Tibial nerve (tissue), 4 donors: Measurements from ENCODE around the gene ABLIM2. TPM values are rescaled to one million over a fixed set of nuclear protein-coding genes. Genes with fewer than 3 reads are reported as not detected.

ENCODE experiments used
- DNase-seq, 2 donors: peaks; one replicate each; pipeline ENCODE4 v3.0.0-alpha.2; 2019; ENCODE audit warnings: low spot score in 2 of 2
- H3K27ac ChIP-seq, 4 donors: fragments of 200-600 bp; sonication (generic) in 3 of 4; one replicate each; pipeline ENCODE4 v1.5.1; 2017 to 2019; ENCODE audit warnings: mild to moderate bottlenecking in 1 of 4
- H3K27me3 ChIP-seq, 2 donors: fragments of 200-600 bp; sonication (generic) in 1 of 2; one replicate each; pipeline versions ENCODE4 v1.5.1 to v1.6.0; 2017 to 2019
- H3K36me3 ChIP-seq, 3 donors: fragments of 200-600 bp; sonication (generic); one replicate each; pipeline ENCODE4 v1.5.1; 2018 to 2019
- H3K4me1 ChIP-seq, 4 donors: fragments of 200-600 bp; sonication (generic) in 3 of 4; one replicate each; pipeline ENCODE4 v1.5.1; 2017 to 2019
- H3K4me3 ChIP-seq, 4 donors: fragments of 200-600 bp; sonication (generic) in 3 of 4; one replicate each; pipeline ENCODE4 v1.5.1; 2017 to 2019; ENCODE audit warnings: mild to moderate bottlenecking in 1 of 4, moderate library complexity in 1 of 4
- H3K9me3 ChIP-seq, 4 donors: fragments of 200-600 bp; sonication (generic) in 3 of 4; one replicate each; pipeline ENCODE4 v1.5.1; 2017 to 2019
- CTCF ChIP-seq, 5 experiments: fragments of 200-600 bp in 3 of 5; fragments of 450-650 bp in 2 of 5; sonication (generic) in 3 of 5; IDR thresholded peaks; one replicate each; pipeline ENCODE4 v1.5.1; 2016 to 2019; ENCODE audit warnings: antibody characterized with exemption in 5 of 5, mild to moderate bottlenecking in 3 of 5, moderate library complexity in 2 of 5
- EP300 ChIP-seq, 2 donors: sonication (generic); formaldehyde crosslinking; IDR thresholded peaks; one replicate each; pipeline ENCODE4 v1.6.1; 2017; ENCODE audit warnings: antibody characterized with exemption in 2 of 2, mild to moderate bottlenecking in 1 of 2
- POLR2A ChIP-seq, 2 donors: fragments of 450-650 bp; IDR thresholded peaks; one replicate each; pipeline ENCODE4 v1.6.1; 2017; ENCODE audit warnings: antibody characterized with exemption in 2 of 2, mild to moderate bottlenecking in 2 of 2, moderate library complexity in 2 of 2
- WGBS, 2 donors: methylation state at CpG; one replicate each; pipeline ENCODE4 v1.1.5; 2018; 5-methylcytosine and 5-hydroxymethylcytosine counted together
- total RNA-seq, 4 donors: library from RNA; depleted of rRNA; stranded (reverse); fragments of >200 nt; gene quantifications; one replicate each; pipeline ENCODE4 v1.1.0, GENCODE V29; 2016

The ABLIM2 gene
- total RNA-seq, 4 donors from 2014 or later: 29.1 to 125 (median 41.7) TPM

GRCh38 chr4:8163026-8163425, 4.4 kb upstream of the ABLIM2 start:
- TF ChIP-seq POLR2A (IDR thresholded peaks at IDR 0.05) (no peak), EP300 (IDR thresholded peaks at IDR 0.05) (no peak), CTCF (IDR thresholded peaks at IDR 0.05) (no peak)
- peaks cover 0 to 4% of the 10 kb centered on the region in 2 donors for H3K27me3 ChIP-seq
- H3K4me1 ChIP-seq: peaks cover 0 to 23% (median 16%) of the 10 kb centered on the region in 4 donors
- H3K27ac ChIP-seq: no peak overlapping the region
- peaks cover 0 to 3% (median 0%) of the 10 kb centered on the region in 4 donors for H3K9me3 ChIP-seq
- 85 to 87% methylated on average over 4 to 5 of the region's 7 CpGs for WGBS, 2 donors
- H3K36me3 ChIP-seq: no peaks in the 10 kb centered on the region
- DNase-seq: no peak
- no peak overlapping the region for H3K4me3 ChIP-seq

- Histone ChIP-seq H3K4me3 (no peak overlapping the region), H3K9me3 (no peaks in the 10 kb centered on the region), H3K4me1 (peaks cover 0 to 27% (median 20%) of the 10 kb centered on the region in 4 donors), H3K27me3 (peaks cover 0 to 8% of the 10 kb centered on the region in 2 donors), H3K27ac (no peak overlapping the region), H3K36me3 (no peaks in the 10 kb centered on the region)
- 80 to 83% methylated on average over 8 of the region's 8 CpGs for WGBS, 2 donors
- TF ChIP-seq POLR2A (IDR thresholded peaks at IDR 0.05) (no peak), EP300 (IDR thresholded peaks at IDR 0.05) (no peak), CTCF (IDR thresholded peaks at IDR 0.05) (no peak)
- no peak for DNase-seq
Observed at GRCh38 chr4:8162625-8163024, 4.0 kb upstream of the ABLIM2 start.

GRCh38 chr4:8160572-8160971, 2.0 kb upstream of the ABLIM2 start:
- Histone ChIP-seq H3K4me1 (peaks cover 0 to 38% (median 22%) of the 10 kb centered on the region in 4 donors), H3K27me3 (peaks cover 0 to 16% of the 10 kb centered on the region in 2 donors), H3K4me3 (no peak overlapping the region), H3K36me3 (no peaks in the 10 kb centered on the region), H3K27ac (no peak overlapping the region), H3K9me3 (no peaks in the 10 kb centered on the region)
- TF ChIP-seq EP300 (IDR thresholded peaks at IDR 0.05) (no peak), CTCF (IDR thresholded peaks at IDR 0.05) (no peak), POLR2A (IDR thresholded peaks at IDR 0.05) (no peak)
- WGBS, 2 donors: 47 to 69% methylated on average over 3 of the region's 3 CpGs
- no peak for DNase-seq

- 81 to 89% methylated on average over 4 of the region's 4 CpGs for WGBS, 2 donors
- no peak overlapping the region for H3K4me3 ChIP-seq
- H3K27me3 ChIP-seq: peaks cover 0 to 16% of the 10 kb centered on the region in 2 donors
- no peak for TF ChIP-seq POLR2A (IDR thresholded peaks at IDR 0.05)
- TF ChIP-seq EP300 (IDR thresholded peaks at IDR 0.05): no peak
- no peak for TF ChIP-seq CTCF (IDR thresholded peaks at IDR 0.05)
- no peaks in the 10 kb centered on the region for H3K36me3 ChIP-seq
- DNase-seq: no peak
- no peak overlapping the region for H3K27ac ChIP-seq
- no peaks in the 10 kb centered on the region for H3K9me3 ChIP-seq
- H3K4me1 ChIP-seq: peaks cover 0 to 38% (median 22%) of the 10 kb centered on the region in 4 donors
Observed at GRCh38 chr4:8160233-8160560, 1.6 kb upstream of the ABLIM2 start.

- Histone ChIP-seq H3K27ac (peak overlapping the region in 2 of 4 donors; percentile 72 to 87), H3K36me3 (no peaks in the 10 kb centered on the region), H3K9me3 (no peaks in the 10 kb centered on the region), H3K4me3 (peak overlapping the region; percentile 65 to 98 (median 94)), H3K27me3 (peaks cover 0 to 16% of the 10 kb centered on the region in 2 donors), H3K4me1 (peaks cover 0 to 38% (median 22%) of the 10 kb centered on the region in 4 donors)
- no peak for TF ChIP-seq CTCF (IDR thresholded peaks at IDR 0.05)
- no peak for TF ChIP-seq EP300 (IDR thresholded peaks at IDR 0.05)
- no peak for TF ChIP-seq POLR2A (IDR thresholded peaks at IDR 0.05)
- DNase-seq: no peak
- WGBS, 2 donors: 20 to 56% methylated on average over 6 to 11 of the region's 13 CpGs
Observed at GRCh38 chr4:8159537-8160232, 1.1 kb upstream of the ABLIM2 start.
